Heart left ventricle (tissue), 13 donors: ENCODE measurements around the gene C19orf38.

ENCODE experiments used
- CTCF ChIP-seq, 12 donors: fragments of 200-600 bp; sonication (generic) in 4 of 12; IDR thresholded peaks; one replicate each; pipeline versions ENCODE4 v1.5.0 to v1.8.0; 2018 to 2022; ENCODE audit warnings: antibody characterized with exemption in 12 of 12, mild to moderate bottlenecking in 5 of 12
- POLR2A ChIP-seq, 2 donors: fragments of 450-650 bp; IDR thresholded peaks; one replicate each; pipeline ENCODE4 v1.6.1; 2017; ENCODE audit warnings: antibody characterized with exemption in 2 of 2, mild to moderate bottlenecking in 2 of 2, moderate library complexity in 2 of 2
- donor health status: ischemic (EF 13 %, LVEDD 7.1; RV severe dilation, severe dysfunction).
- donor health status: DM: no; HTN: yes; CAD: no.
- donor health status: DM: no; HTN: no; CAD: no.
- donor health status: ischemic (EF 25% LVEDD 6.9; RV normal size, moderate dysfunction).
- donor health status: ischemic (EF 25% LVEDD 5.7; RV mildly dilated, moderate dysfunction).
- donor health status: ischemic (EF 35%, LVEDD 5.7; RV mildly dilated, moderate dysfunction).
- donor health status: nonischemic (EF 11% LVEDD 7.7; RV severe dilation, severe dysfunction).
- donor health status: DM: yes; HTN: yes; CAD: no.
- donor health status: PGD.
- donor health status: ischemic (EF 29% LVEDD 5.4; RV normal size, mild dysfunction).
- donor health status: nonischemic (EF 23%, LVEDD 6.1; RV moderate dilation, normal function).

DNA sequence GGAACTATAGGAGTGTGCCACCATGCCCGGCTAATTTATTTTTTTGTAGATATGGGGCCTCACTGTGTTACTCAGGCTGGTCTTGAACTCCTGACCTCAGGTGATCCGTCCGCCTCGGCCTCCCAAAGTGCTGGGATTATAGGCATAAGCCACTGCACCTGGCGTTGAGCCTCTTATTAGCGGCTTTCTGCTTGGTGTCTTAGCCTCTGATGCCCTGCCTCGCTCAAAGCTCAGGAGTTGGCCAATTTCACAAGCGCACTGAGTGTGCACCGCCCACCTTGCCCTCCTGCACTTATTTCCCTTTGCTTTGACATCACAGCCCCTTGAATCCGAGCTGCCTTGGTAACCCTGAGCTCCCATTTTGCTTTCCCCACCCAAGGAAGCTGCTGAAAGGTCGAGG is 70.1 kb downstream of the C19orf38 start:
- no peak for TF ChIP-seq POLR2A (IDR thresholded peaks at IDR 0.05)
- no peak for TF ChIP-seq CTCF (IDR thresholded peaks at IDR 0.05)
